H1 (cell line): Measurements from ENCODE around the gene SLC66A2. TPM values are rescaled to one million over a fixed set of nuclear protein-coding genes. Genes with fewer than 3 reads are reported as not detected.

Experiments
- CTCF ChIA-PET: fragments of 300-600 bp; sonication (Branson Sonifier 250); formaldehyde crosslinking; loops from one replicate; lab custom pipeline; 2021; ENCODE audit not compliant: partially characterized antibody; lab: Charles Lee
- POLR2A ChIA-PET: fragments of 300-600 bp; sonication (Branson Sonifier 250); formaldehyde crosslinking; loops from one replicate; lab custom pipeline; 2021; ENCODE audit warnings: inconsistent platforms; ENCODE audit not compliant: partially characterized antibody; lab: Charles Lee
- DNase-seq, 2 experiments: peaks; one replicate each; pipeline versions ENCODE4 v3.0.0 to v3.0.0-alpha.2; 2010 to 2022; ENCODE audit warnings: low spot score in 2 of 2, low read depth in 1 of 2, mixed read lengths in 1 of 2
- FAIRE-seq: peaks from 2 replicates; lab custom pipeline; 2011; peaks lifted over from hg19 to GRCh38; lab: Jason Lieb, UNC
- H2AFZ ChIP-seq: 2 replicates; pipeline ENCODE4 v1.8.1; 2012; ENCODE audit warnings: low read length, inconsistent platforms
- H2AK5ac ChIP-seq: 2 replicates; pipeline ENCODE4 v1.6.1; 2013; ENCODE audit warnings: low read depth, low read length
- H2BK120ac ChIP-seq: replicated peaks from 2 replicates; pipeline ENCODE3; 2013; ENCODE audit warnings: low read depth, low read length, inconsistent platforms
- H2BK12ac ChIP-seq: 2 replicates; pipeline ENCODE4 v1.6.1; 2013; ENCODE audit warnings: low read depth, low read length
- H2BK15ac ChIP-seq: 2 replicates; pipeline ENCODE4 v1.6.1; 2013; ENCODE audit warnings: low read length
- H2BK20ac ChIP-seq: 2 replicates; pipeline ENCODE4 v1.6.1; 2013; ENCODE audit warnings: low read length
- H2BK5ac ChIP-seq: 2 replicates; pipeline ENCODE4 v1.6.1; 2013; ENCODE audit warnings: low read depth, low read length
- H3K14ac ChIP-seq: 2 replicates; pipeline ENCODE4 v1.6.1; 2013; ENCODE audit warnings: inconsistent platforms; ENCODE audit not compliant: insufficient read length
- H3K18ac ChIP-seq: 2 replicates; pipeline ENCODE4 v1.6.1; 2013; ENCODE audit warnings: low read length; ENCODE audit errors: extremely low read depth
- H3K23ac ChIP-seq: 2 replicates; pipeline ENCODE4 v1.6.1; 2013; ENCODE audit warnings: inconsistent platforms; ENCODE audit not compliant: insufficient read length
- H3K23me2 ChIP-seq: 2 replicates; pipeline ENCODE4 v1.6.1; 2013; ENCODE audit warnings: low read depth, low read length
- H3K27ac ChIP-seq: 2 replicates; pipeline ENCODE4 v1.6.1; 2011; ENCODE audit warnings: low read depth, low read length, inconsistent platforms
- H3K27me3 ChIP-seq, 4 experiments: replicated peaks in 1 of 4; 1 replicate in 1 of 4; 2 replicates in 3 of 4; pipeline versions ENCODE4 v1.6.1 to v1.8.1; 2011 to 2013; ENCODE audit warnings: low read length in 3 of 4, mild to moderate bottlenecking in 3 of 4, inconsistent platforms in 2 of 4, mixed read lengths in 2 of 4, moderate library complexity in 1 of 4; ENCODE audit not compliant: control insufficient read depth in 3 of 4, insufficient read depth in 3 of 4; ENCODE audit errors: extremely low read depth in 1 of 4
- H3K36me3 ChIP-seq, 4 experiments: 2 replicates each; pipeline versions ENCODE4 v1.6.1 to v1.8.1; 2011 to 2013; ENCODE audit warnings: mild to moderate bottlenecking in 4 of 4, low read length in 3 of 4, moderate library complexity in 2 of 4, control low read depth in 1 of 4, inconsistent platforms in 1 of 4; ENCODE audit not compliant: insufficient read depth in 4 of 4, control insufficient read depth in 2 of 4
- H3K4ac ChIP-seq: replicated peaks from 2 replicates; pipeline ENCODE3; 2013; ENCODE audit warnings: low read length, low read depth, mixed read lengths, inconsistent platforms; ENCODE audit not compliant: insufficient read length
- H3K4me1 ChIP-seq, 4 experiments: replicated peaks in 1 of 4; 1 replicate in 1 of 4; 2 replicates in 3 of 4; pipeline versions ENCODE4 v1.6.1 to v1.8.1; 2011 to 2013; ENCODE audit warnings: low read length in 3 of 4, inconsistent platforms in 2 of 4, mixed read lengths in 1 of 4; ENCODE audit not compliant: insufficient read depth in 4 of 4, control insufficient read depth in 3 of 4
- H3K4me2 ChIP-seq, 2 experiments: 2 replicates each; pipeline versions ENCODE4 v1.6.1 to v1.8.1; 2011 to 2013; ENCODE audit warnings: low read depth in 2 of 2, low read length in 2 of 2, control low read depth in 1 of 2, inconsistent platforms in 1 of 2, mild to moderate bottlenecking in 1 of 2; ENCODE audit not compliant: insufficient read depth in 1 of 2
- H3K4me3 ChIP-seq, 4 experiments: fragments of 200-600, 300-600 bp in 1 of 4; sonication (generic), shearing (Covaris generic), sonication (Bioruptor Twin) in 1 of 4; 2 replicates each; pipeline versions ENCODE4 v1.5.1 to v1.8.1; 2011 to 2016; ENCODE audit warnings: low read length in 4 of 4, low read depth in 3 of 4, control low read depth in 2 of 4, inconsistent platforms in 2 of 4, mild to moderate bottlenecking in 2 of 4, mixed read lengths in 1 of 4, moderate library complexity in 1 of 4; ENCODE audit not compliant: insufficient read depth in 2 of 4; ENCODE audit errors: extremely low read depth in 1 of 4
- H3K56ac ChIP-seq: replicated peaks from 2 replicates; pipeline ENCODE3; 2013; ENCODE audit warnings: low read depth, mild to moderate bottlenecking, mixed read lengths, low read length, inconsistent platforms; ENCODE audit not compliant: insufficient read length
- H3K79me1 ChIP-seq: 2 replicates; pipeline ENCODE4 v1.6.1; 2013; ENCODE audit warnings: low read depth, low read length, control low read depth
- H3K79me2 ChIP-seq, 2 experiments: 2 replicates each; pipeline versions ENCODE4 v1.6.1 to v1.8.1; 2012 to 2013; ENCODE audit warnings: low read length in 2 of 2, mild to moderate bottlenecking in 2 of 2, inconsistent platforms in 1 of 2; ENCODE audit not compliant: insufficient read depth in 2 of 2, control insufficient read depth in 1 of 2
- H3K9ac ChIP-seq, 4 experiments: replicated peaks in 1 of 4; 1 replicate in 1 of 4; 2 replicates in 3 of 4; pipeline versions ENCODE4 v1.6.1 to v1.8.1; 2011 to 2013; ENCODE audit warnings: low read depth in 3 of 4, low read length in 3 of 4, control low read depth in 2 of 4, mild to moderate bottlenecking in 2 of 4, moderate library complexity in 2 of 4, inconsistent platforms in 1 of 4; ENCODE audit errors: extremely low read depth in 1 of 4
- H3K9me3 ChIP-seq, 2 experiments: 2 replicates each; pipeline versions ENCODE4 v1.6.1 to v1.8.1; 2012 to 2013; ENCODE audit warnings: mild to moderate bottlenecking in 2 of 2, moderate library complexity in 2 of 2, control low read depth in 1 of 2, inconsistent platforms in 1 of 2, low read depth in 1 of 2, low read length in 1 of 2, mixed read lengths in 1 of 2; ENCODE audit not compliant: insufficient read depth in 2 of 2
- H4K20me1 ChIP-seq, 2 experiments: replicated peaks in 1 of 2; 2 replicates each; pipeline versions ENCODE3 to v1.8.1; 2011 to 2013; ENCODE audit warnings: inconsistent platforms in 2 of 2, low read length in 2 of 2, mild to moderate bottlenecking in 1 of 2; ENCODE audit not compliant: insufficient read depth in 2 of 2, control insufficient read depth in 1 of 2
- H4K5ac ChIP-seq: 2 replicates; pipeline ENCODE4 v1.6.1; 2013; ENCODE audit warnings: low read length, low read depth, mixed read lengths, inconsistent platforms; ENCODE audit not compliant: insufficient read length
- H4K8ac ChIP-seq: 2 replicates; pipeline ENCODE4 v1.8.0; 2013; ENCODE audit warnings: mild to moderate bottlenecking, moderate library complexity, low read length, inconsistent platforms; ENCODE audit not compliant: insufficient read depth; ENCODE audit errors: extremely low read depth
- H4K91ac ChIP-seq: replicated peaks from 2 replicates; pipeline ENCODE3; 2013; ENCODE audit warnings: low read length, mixed read lengths, inconsistent platforms; ENCODE audit not compliant: insufficient read length
- WGBS, 2 experiments: shearing (Covaris generic) in 1 of 2; methylation state at CpG; one replicate each; pipeline versions ENCODE4 v1.1.6 to v1.1.7; 2013 to 2015; ENCODE audit warnings: low lambda C conversion rate in 2 of 2, mixed read lengths in 2 of 2, inconsistent platforms in 1 of 2, low coverage in 1 of 2, missing lambda C conversion rate in 1 of 2; ENCODE audit not compliant: insufficient replicate concordance in 2 of 2, insufficient coverage in 1 of 2, insufficient read length in 1 of 2; ENCODE audit errors: extremely low coverage in 1 of 2, missing lambda C conversion rate in 1 of 2; 5-methylcytosine and 5-hydroxymethylcytosine counted together
- polyA plus RNA-seq, 7 experiments: library from polyadenylated mRNA; depleted of rRNA in 3 of 7; stranded (reverse) in 5 of 7; unstranded in 2 of 7; fragments of >200 nt in 5 of 7; fragments of 200-250 nt in 2 of 7; gene quantifications; 1 replicate in 5 of 7; 2 replicates in 1 of 7; 4 replicates in 1 of 7; pipeline versions ENCODE4 v1.2.1 to v1.2.3, GENCODE V29; 2011 to 2013; ENCODE audit warnings: missing spikeins in 2 of 7, mixed read lengths in 2 of 7
- total RNA-seq: library from RNA; stranded (reverse); fragmentation: NEBNext Ultra II Directional; extraction: Animal tissue kit (Norgen Biotek cat#: 25700); gene quantifications from 2 replicates; pipeline ENCODE4 v1.2.1, GENCODE V29; 2021

Gene SLC66A2
- total and polyA plus RNA-seq, 2 of the 8 experiments (the other 6 are each of a cell fraction or from before 2014, with no cell fraction given) = 15.0 to 18.9 TPM

GRCh38 chr18:79917169-79917852, 34.1 kb downstream of the SLC66A2 start:
- H2BK120ac ChIP-seq = no peak overlapping the region
- 0 out of 2 replicates have a peak, but pooled peaks cover 1% of the 10 kb centered on the region for H3K79me1 ChIP-seq
- H3K4ac ChIP-seq = no peak overlapping the region
- H3K36me3 ChIP-seq = no peaks in the 10 kb centered on the region
- ChIA-PET CTCF (no interaction called here), POLR2A (no interaction called here)
- H3K4me3 ChIP-seq = no peak overlapping the region
- H4K20me1 ChIP-seq = peaks cover 0 to 2% of the 10 kb centered on the region in 2 experiments
- no peak for FAIRE-seq
- H3K9ac ChIP-seq = no peak overlapping the region
- 93% methylated on average over 27 of the region's 28 CpGs; no CpG with 5 or more reads in 1 of the 2 experiments for WGBS, 2 experiments
- no peak overlapping the region for H2BK12ac ChIP-seq
- no peaks in the 10 kb centered on the region for H3K79me2 ChIP-seq
- H3K9me3 ChIP-seq = no peaks in the 10 kb centered on the region
- no peak overlapping the region for H2AFZ ChIP-seq
- H2AK5ac ChIP-seq = no peak overlapping the region
- no peak overlapping the region for H3K4me2 ChIP-seq
- no peak overlapping the region for H3K14ac ChIP-seq
- H3K18ac ChIP-seq = no peak overlapping the region
- peaks cover 0 to 8% (median 3%) of the 10 kb centered on the region in 4 experiments; a peak in 4 of 7 replicates for H3K4me1 ChIP-seq
- DNase-seq = peak in 1 of 2 experiments; percentile 40
- H3K27ac ChIP-seq = no peak overlapping the region
- H3K56ac ChIP-seq = no peak overlapping the region
- no peak overlapping the region for H2BK15ac ChIP-seq
- no peak overlapping the region for H2BK5ac ChIP-seq
- H3K27me3 ChIP-seq = no peaks in the 10 kb centered on the region
- peaks cover 3% of the 10 kb centered on the region; the same call in 1 of the 2 replicates for H3K23me2 ChIP-seq
- H4K91ac ChIP-seq = no peak overlapping the region
- H4K5ac ChIP-seq = no peak overlapping the region
- H4K8ac ChIP-seq = no peak overlapping the region
- no peak overlapping the region for H2BK20ac ChIP-seq
- no peak overlapping the region for H3K23ac ChIP-seq
